ENCODE measurements around the gene DUSP15.

The DUSP15 gene

DNA sequence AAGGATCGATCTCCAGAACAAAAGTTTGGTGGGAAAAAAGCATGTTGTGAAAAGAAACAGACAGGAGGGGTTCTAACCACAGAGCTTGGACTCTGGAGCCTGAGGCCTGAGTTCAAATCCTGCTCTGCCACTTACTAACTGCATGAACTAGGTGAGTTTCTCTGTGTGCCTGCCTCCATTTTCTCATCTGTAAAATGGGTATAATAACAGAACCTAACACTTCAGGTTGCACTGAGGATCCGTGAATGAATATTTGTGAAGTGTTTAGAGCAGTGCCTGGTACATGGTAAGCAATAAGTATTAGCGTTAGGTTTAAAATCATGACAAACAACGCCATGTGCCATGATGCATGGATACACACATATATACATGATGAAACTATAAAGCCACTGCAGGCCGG, 36.7 kb upstream of the DUSP15 start:
- TF ChIP-seq CTCF (IDR thresholded peaks at IDR 0.05; ENCODE audit: insufficient read depth, low read depth, low read length, missing control alignments) = no peak
- H3K4me3 ChIP-seq (ENCODE audit: low read length) = no peak overlapping the region
- DNase-seq (ENCODE audit: low read depth) = no peak

DNA sequence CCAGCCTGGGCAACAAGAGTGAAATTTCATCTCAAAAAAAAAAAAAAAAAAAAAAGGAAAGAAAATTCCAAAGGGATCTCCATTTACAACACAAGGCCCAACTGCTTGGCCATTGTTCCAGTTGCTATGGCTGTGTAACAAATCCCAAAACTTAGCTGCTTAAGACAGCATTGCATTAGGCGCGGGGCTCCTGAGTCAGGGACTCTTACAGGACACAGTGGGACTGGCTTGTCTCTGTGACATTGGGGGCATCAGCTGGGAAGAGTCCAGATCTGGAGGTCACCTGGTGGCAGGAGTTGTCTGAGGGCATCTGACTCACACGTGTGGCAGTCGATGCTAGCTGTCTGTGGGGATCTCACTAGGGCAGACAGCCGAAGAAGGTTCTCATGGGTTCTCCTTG, 35.7 kb upstream of the DUSP15 start:
- DNase-seq (ENCODE audit: low read depth) = no peak
- TF ChIP-seq CTCF (IDR thresholded peaks at IDR 0.05; ENCODE audit: insufficient read depth, low read depth, low read length, missing control alignments) = no peak
- no peak overlapping the region for H3K4me3 ChIP-seq (ENCODE audit: low read length)

DNA sequence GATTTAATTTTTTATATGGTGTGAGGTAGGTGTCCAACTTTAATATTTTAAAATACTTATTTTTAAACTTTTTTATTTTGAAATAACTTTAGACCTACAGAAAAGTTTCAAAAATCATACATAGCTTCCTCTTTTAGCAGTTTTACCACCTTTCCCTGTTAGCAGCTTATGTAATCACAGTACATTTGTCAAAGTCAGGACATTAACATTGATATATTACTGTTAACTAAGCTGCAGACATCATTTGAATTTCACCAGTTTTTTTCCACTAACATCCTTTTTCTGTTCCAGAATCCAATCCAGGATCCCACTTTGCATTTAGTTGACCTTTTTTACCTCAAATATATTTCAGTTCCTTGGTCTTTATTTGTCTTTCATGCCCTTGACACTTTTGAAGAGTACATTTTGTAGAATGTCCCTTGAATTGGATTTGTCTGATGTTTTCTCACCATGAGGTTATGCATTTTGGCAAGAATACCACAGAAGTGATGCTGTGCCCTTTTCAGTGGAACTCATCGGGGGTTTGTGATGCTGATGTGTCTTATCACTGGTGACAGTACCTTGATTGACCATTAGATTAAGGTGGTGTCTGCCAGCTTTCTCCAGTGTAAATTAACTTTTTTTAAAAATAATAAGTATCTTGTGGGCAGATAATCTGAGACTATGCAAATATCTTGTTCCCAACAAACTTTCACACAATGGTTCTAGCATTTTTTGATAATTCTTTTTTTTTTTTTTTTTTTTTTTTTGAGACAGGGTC, 33.5 kb upstream of the DUSP15 start:
- no peak for DNase-seq (ENCODE audit: low read depth)
- TF ChIP-seq CTCF (IDR thresholded peaks at IDR 0.05; ENCODE audit: insufficient read depth, low read depth, low read length, missing control alignments) = no peak
- no peak overlapping the region for H3K4me3 ChIP-seq (ENCODE audit: low read length)

- DNase-seq (ENCODE audit: low read depth) = no peak
- no peak for TF ChIP-seq CTCF (IDR thresholded peaks at IDR 0.05; ENCODE audit: insufficient read depth, low read depth, low read length, missing control alignments)
- H3K4me3 ChIP-seq (ENCODE audit: low read length) = no peak overlapping the region
Measured at GRCh38 chr20:31901615-31902014, 31.3 kb upstream of the DUSP15 start.

DNA sequence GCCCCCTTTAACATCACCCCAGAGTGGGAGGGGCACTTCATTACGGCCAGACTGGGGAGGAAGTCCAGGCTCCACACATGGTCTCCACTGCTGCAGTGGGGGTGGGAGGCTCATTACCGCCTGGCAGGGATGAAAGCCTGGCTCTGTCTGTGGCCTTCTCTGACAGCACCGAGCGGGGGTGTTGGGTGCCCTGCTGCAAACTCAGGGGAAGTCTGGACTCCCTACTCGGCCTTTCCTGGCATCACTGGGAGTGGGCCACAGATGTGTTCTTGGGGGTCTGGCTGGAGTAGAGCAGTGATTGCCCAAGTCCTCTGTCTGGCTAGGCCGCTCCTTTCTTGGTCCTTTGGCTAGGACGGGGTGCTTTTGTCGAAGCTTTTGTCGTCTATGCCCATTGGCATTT, 27.2 kb upstream of the DUSP15 start:
- no peak for TF ChIP-seq CTCF (IDR thresholded peaks at IDR 0.05; ENCODE audit: insufficient read depth, low read depth, low read length, missing control alignments)
- H3K4me3 ChIP-seq (ENCODE audit: low read length) = no peak overlapping the region

DNA sequence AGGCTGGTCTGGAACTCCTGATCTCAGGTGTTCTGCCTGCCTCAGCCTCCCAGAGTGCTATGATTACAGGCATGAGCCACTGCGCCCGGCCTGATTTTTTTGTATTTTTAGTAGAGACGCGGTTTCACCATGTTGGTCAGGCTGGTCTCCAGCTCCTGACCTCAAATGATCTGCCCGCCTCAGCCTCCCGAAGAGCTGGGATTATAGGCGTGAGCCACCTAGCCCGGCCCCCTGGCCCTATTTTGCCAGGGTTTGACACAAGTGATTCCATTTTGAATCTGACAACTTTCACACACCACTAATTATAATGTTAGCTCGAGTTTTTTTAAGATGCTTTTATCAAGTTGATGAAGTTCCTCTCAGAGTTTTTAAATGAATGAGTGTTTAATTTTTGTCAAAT, 25.7 kb upstream of the DUSP15 start:
- DNase-seq (ENCODE audit: low read depth) = no peak
- H3K4me3 ChIP-seq (ENCODE audit: low read length) = no peak overlapping the region
- TF ChIP-seq CTCF (IDR thresholded peaks at IDR 0.05; ENCODE audit: insufficient read depth, low read depth, low read length, missing control alignments) = no peak

More for the DNA sequence above, 27.2 kb upstream of the DUSP15 start:
- DNase-seq (ENCODE audit: low read depth) = no peak
